Frontal cortex (tissue), 4 donors: ENCODE data around the gene PSMB9. TPM values are rescaled to one million over a fixed set of nuclear protein-coding genes. Genes with fewer than 3 reads are reported as not detected.
"Not testable (repeated sequence)": the region's sequence is repeated elsewhere in the genome, so short reads cannot be mapped to it uniquely, and the experiment has no call there.

Experiments used
- DNase-seq, 2 donors: peaks; one replicate each; pipeline ENCODE4 v3.0.0; 2012; ENCODE audit warnings: low spot score in 2 of 2
- FAIRE-seq: peaks from 2 replicates; lab custom pipeline; 2012; peaks lifted over from hg19 to GRCh38; lab: Jason Lieb, UNC
- total RNA-seq: library from RNA; depleted of rRNA; stranded (reverse); fragments of >200 nt; gene quantifications from one replicate; pipeline ENCODE4 v1.2.3, GENCODE V29; 2014
- donor health status: control.
- donor health status: control.
- donor health status: control.

PSMB9 gene
- total RNA-seq, 1 donor from 2014 or later: 0.82 TPM

DNA sequence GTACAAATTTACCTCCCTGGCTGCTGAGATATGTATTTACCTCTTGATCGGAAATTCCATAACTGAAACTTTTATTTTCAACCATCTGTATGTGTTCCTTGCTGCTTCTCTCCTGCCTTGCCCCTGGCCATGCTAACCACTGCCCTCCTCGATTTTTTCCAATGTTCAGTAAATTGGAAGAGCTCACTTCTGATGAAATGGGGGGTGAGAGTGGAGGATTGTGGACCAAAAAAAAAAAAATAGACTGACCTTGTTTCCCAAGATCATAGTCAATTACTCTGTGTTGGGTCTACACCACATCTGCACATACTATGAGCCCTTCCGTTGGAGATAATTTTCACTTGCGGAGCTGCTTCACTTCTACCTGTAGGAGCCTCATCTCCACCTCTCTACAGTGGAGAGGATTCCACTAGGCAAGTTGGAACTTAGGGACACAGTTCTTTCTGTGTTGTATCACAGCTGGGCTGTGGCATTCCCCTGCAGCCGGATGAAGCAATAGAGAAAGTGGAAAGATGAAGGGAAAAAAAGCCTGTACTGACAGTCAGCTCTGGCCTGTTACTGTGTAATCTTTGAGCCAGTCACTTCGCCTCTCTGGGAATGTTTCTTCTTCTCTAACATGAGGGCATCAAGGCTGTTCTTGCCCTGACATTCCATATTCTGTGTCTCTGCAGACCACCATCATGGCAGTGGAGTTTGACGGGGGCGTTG is 1.6 kb downstream of the PSMB9 start:
- DNase-seq: no peak
- FAIRE-seq: no peak

DNA sequence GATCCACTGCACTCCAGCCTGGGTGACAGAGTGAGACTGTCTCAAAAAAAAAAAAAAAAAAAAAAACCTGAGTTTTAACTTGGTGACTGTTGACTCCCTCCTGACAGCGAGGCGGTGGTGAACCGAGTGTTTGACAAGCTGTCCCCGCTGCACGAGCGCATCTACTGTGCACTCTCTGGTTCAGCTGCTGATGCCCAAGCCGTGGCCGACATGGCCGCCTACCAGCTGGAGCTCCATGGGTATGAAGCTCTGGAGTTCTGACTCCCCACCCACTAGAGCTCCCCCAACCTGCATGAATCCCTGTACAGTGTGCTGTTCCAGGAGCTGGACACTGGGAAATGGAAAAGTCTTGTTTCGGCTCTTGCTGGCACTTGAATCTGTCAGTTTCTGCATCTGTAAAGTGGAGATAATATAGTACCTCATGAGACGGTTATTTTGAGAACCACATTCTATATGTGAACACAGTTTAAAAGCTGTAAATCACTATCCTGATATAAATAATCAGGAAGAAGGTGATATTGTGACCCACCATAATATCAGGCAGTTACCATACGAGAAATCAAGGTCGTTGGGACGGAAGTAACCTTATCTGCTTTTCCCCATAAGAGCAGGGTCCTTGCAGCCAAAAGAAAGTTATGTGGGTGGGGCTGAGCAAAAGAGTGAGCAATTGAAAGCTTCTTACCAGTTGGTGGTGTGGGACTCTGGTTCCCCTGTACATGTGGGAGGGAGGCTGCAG is 3.3 kb downstream of the PSMB9 start:
- no peak for DNase-seq
- no peak for FAIRE-seq

DNA sequence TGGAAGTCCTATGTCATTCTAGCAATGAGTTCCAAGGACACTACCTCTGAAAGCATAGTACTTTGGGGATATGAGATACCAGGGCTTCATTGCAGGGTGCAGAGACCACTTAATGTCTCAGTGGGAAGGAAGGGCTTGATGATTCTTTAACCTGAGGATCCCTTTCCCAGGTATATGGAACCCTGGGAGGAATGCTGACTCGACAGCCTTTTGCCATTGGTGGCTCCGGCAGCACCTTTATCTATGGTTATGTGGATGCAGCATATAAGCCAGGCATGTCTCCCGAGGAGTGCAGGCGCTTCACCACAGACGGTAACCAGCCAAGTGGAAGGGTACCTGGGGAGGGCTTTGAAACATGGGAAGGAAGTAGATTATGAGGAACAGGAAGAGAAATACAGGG is 4.2 kb downstream of the PSMB9 start:
- no peak for DNase-seq
- no peak for FAIRE-seq

- no peak for FAIRE-seq
- no peak for DNase-seq
These were observed 6.7 kb downstream of the PSMB9 start for GRCh38 chr6:32860674-32861073.

GRCh38 chr6:32862725-32863124 is 8.7 kb downstream of the PSMB9 start:
- no peak for DNase-seq
- FAIRE-seq: peak; percentile 73

GRCh38 chr6:32865724-32866443 is 11.9 kb downstream of the PSMB9 start:
- no peak for FAIRE-seq
- no peak for DNase-seq

DNA sequence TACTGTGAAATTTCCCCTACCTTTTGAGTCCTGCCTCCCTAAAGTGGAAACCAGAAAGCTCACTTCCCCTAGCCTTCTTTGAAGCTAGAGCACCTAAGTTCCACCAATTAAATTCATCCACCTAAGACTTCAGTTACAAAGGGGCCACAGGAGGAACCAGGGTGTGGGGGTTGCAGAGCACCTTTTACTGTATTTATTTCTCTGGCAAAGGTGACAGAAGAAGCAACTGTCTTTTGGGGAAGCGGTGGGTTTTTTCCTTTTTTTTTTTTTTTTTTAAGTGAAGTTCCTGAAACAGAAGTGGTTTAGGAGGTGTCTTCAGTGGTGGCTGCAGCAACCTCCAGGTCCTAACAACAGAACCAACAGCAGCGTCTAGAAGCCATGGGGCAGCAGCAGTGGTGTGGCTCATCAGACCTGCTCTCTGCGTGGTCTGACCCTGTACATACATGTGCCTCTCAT is 13.1 kb downstream of the PSMB9 start:
- no peak for FAIRE-seq
- DNase-seq: no peak

GRCh38 chr6:32867554-32868256 is 13.7 kb downstream of the PSMB9 start:
- FAIRE-seq: no peak
- DNase-seq: no peak

- DNase-seq (peak; percentile 42 to 43), FAIRE-seq (peak; percentile 96)
These were observed 14.3 kb downstream of the PSMB9 start for GRCh38 chr6:32868257-32868788.

GRCh38 chr6:32873947-32874346 is 20.0 kb downstream of the PSMB9 start:
- not testable (repeated sequence) for DNase-seq, FAIRE-seq

DNA sequence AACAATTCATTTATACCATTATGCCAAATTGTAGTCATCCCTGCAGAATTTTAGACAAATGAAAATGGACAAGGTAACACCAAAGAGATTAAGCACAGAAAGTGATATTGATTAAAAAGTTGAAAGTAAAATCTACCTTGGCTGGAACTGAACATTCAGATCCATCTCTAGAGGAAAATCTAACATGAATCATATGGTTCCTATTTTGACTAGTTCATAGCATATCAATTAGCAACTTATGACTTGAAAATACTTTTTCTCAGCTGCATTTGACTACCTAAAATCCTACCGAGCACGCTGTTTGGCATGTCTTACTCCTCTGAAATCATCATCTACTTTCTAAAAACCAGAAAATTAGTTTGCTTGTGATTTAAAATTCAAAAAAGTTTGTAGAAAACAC is 22.6 kb downstream of the PSMB9 start:
- DNase-seq (no peak), FAIRE-seq (no peak)

DNA sequence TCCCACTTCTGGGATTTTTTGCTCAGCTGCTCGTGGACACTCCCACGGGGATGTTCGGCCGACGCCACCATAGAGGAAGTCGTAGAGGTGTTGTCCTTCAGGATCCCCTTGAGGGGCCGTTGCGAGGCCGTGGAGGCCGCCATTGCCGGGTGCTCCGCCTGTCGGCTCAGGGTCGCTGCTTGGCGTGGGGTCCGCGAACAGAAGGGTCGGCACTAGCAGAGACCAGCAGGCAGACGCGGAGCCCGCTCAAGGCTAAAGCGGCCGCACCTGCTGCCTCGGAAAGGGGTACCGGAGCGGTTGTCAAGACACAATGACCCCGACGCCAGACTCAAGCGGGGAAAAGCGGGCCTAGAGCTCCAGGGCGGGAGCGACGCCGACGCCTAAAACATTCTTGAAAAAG is 25.7 kb downstream of the PSMB9 start:
- DNase-seq: no peak
- no peak for FAIRE-seq

DNA sequence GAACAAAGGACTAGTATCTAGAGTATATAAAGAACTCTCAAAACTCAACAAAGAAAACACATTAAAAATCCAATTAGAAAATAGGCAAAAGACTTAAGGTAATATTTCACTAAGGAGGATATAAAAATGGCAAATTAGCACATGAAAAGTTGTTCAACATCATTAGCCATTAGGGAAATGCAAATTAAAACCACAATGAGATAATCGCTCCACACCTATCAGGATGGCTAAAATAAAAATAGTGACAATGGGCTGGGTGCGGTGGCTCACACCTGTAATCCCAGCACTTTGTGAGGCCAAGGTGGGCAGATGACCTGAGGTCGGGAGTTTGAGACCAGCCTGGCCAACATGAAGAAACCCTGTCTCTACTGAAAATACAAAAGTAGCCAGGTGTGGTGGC is 27.0 kb downstream of the PSMB9 start:
- not testable (repeated sequence) for DNase-seq, FAIRE-seq

DNA sequence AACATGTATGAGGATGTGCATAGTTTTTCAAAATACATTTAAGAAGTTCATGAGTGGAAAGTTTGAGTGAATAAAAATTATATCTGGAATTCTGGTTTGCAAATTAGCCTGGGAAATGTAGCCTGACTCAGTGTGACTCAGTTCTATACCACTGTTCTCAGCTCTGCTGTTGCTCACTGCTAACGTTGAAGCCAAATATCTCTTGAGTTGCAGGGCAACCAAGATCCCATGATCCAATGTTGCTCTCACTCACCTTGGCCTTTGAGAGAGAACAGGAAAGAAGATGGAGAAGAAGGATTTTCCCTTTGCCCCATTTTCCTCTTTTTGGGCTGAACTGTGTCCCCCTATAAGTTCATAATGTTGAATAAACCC is 28.9 kb downstream of the PSMB9 start:
- no peak for FAIRE-seq
- DNase-seq: no peak

DNA sequence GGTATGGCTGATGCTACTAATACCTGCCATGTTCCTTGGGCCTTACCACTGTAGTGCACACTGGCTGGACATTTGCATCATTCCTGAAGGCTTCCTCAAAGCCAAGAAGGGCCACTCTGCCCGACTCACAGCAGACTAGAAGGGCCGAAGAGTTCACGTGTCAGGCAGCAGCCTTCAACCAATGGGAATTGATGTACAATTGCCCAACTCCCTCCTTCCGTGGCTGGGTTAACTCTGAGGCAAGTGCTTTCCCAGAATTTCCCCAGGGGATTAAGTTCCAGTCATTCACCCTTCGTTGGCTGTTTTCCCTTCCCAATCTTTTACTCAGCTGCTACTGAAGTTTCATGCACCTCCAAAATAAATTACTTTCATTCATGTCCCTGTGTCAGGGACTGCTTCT is 29.8 kb downstream of the PSMB9 start:
- FAIRE-seq (no peak), DNase-seq (peak in 1 of 2 donors; percentile 24)

DNA sequence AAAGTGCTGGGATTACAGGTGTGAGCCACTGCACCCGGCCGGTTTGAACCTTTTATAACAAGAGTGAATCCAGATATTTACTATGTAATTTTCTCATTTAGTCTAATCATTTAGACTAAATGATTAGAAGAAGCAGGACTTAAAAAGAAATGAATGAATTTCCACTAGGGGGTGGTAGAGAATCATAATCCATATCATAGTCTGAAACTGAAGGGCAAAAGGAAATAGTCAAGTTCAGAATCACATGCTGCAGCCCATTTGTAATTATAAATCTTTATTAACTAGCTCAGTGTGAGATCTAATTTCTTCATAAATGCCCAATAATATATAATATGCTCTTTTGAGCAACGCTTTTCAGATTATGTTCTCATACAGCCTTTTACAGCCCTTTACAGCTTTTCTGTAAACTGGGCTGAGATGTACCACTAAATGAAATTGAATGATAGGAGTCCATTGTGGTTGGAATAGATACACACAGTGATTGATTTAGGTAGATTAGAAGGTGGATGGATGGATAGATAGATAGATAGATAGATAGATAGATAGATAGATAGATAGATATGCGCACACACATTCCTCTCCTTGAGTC is 31.8 kb downstream of the PSMB9 start:
- FAIRE-seq: peak; percentile 74

GRCh38 chr6:32886681-32887383 is 32.8 kb downstream of the PSMB9 start:
- DNase-seq (no peak), FAIRE-seq (no peak)

More for the DNA sequence above, 31.8 kb downstream of the PSMB9 start:
- DNase-seq: peak; percentile 59 to 60

DNA sequence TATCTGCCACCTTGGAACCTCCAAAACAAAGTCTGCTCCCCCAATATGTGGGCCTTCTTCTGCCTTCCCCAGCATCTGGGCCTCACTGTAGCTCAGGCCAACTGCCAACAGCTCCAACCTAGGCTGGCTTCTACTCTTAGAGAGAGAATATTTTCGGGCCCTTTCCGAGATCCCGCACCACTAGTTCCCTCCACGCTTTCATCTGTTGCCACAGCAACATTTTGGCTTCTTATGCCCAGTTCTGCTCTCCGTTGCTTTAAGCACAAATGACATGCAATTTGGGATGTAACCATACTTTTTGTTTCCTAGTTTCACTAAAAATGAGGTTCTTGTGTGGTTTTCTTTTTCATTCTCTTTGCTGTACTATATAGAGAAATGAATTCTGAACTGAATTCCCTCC is 33.6 kb downstream of the PSMB9 start:
- FAIRE-seq: no peak

GRCh38 chr6:32888576-32888975 is 34.6 kb downstream of the PSMB9 start:
- FAIRE-seq: no peak
- DNase-seq: no peak

More for the DNA sequence above, 33.6 kb downstream of the PSMB9 start:
- no peak for DNase-seq
